ENCODE measurements around the gene MPP4. TPM values are rescaled to one million over a fixed set of nuclear protein-coding genes. Genes with fewer than 3 reads are reported as not detected.

MPP4 gene
- total and polyA plus RNA-seq, 2 donors (not counting 1 experiment from before 2014, with no cell fraction given): 0.50 to 4.4 TPM

GRCh38 chr2:201639205-201639604, 59.2 kb downstream of the MPP4 start:
- Histone ChIP-seq H3K27me3 (ENCODE audit: control insufficient read depth, insufficient read depth, low read length) (no peaks in the 10 kb centered on the region), H3K4me3 (replicated peaks in 1 of 4; ENCODE audit: control extremely low read depth in 1 of 4, insufficient read depth in 1 of 4, low read depth in 3 of 4, low read length in 4 of 4) (no peak overlapping the region)
- no peak for DNase-seq (ENCODE audit: low read depth in 2 of 2)

DNA sequence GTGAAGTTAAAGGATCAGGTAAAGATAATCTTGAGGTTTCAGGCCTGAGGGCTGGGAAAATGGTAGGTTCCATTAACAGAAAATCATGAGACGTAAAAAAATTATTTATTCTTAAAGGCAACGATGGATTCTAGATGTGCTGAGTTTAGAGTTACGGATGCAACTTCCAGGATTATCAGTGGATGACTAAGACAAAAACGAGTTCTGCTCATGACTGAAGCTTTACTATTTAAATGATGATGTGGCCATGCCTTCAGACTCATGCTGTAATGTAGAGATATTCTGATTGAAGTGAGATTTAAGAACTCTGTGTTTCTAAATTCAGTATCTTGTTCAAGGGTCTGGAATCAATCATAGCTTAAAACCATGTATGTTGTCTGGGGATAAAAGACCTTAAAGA, 60.1 kb downstream of the MPP4 start:
- no peak for DNase-seq (ENCODE audit: low read depth in 2 of 2)
- Histone ChIP-seq H3K4me3 (replicated peaks in 1 of 4; ENCODE audit: control extremely low read depth in 1 of 4, insufficient read depth in 1 of 4, low read depth in 3 of 4, low read length in 4 of 4) (no peak overlapping the region), H3K9ac (ENCODE audit: insufficient read depth, low read length) (no peak overlapping the region), H3K4me2 (ENCODE audit: extremely low read depth, insufficient read depth, low read length) (no peak overlapping the region), H2AFZ (ENCODE audit: low read length) (no peak overlapping the region), H3K79me2 (ENCODE audit: control insufficient read depth, insufficient read depth, low read length) (peaks cover 13% of the 10 kb centered on the region), H3K36me3 (ENCODE audit: control insufficient read depth, insufficient read depth, low read length) (peaks cover 4% of the 10 kb centered on the region), H4K20me1 (ENCODE audit: control insufficient read depth, extremely low read depth, insufficient read depth, low read length) (no peaks in the 10 kb centered on the region), H3K27me3 (ENCODE audit: control insufficient read depth, insufficient read depth, low read length) (no peaks in the 10 kb centered on the region), H3K4me1 (ENCODE audit: control insufficient read depth, extremely low read depth, insufficient read depth, low read length) (peaks cover 3% of the 10 kb centered on the region), H3K9me3 (ENCODE audit: control insufficient read depth, insufficient read depth, low read depth, low read length) (no peaks in the 10 kb centered on the region), H3K27ac (ENCODE audit: insufficient read depth, low read length) (no peak overlapping the region)
- TF ChIP-seq CTCF (conservative IDR thresholded peaks at IDR 0.05 in 1 of 2, IDR thresholded peaks at IDR 0.05 in 1 of 2; ENCODE audit: low read depth in 1 of 2, low read length in 2 of 2): no peak

More at GRCh38 chr2:201639205-201639604, 59.2 kb downstream of the MPP4 start:
- Histone ChIP-seq H3K36me3 (ENCODE audit: control insufficient read depth, insufficient read depth, low read length) (peaks cover 4% of the 10 kb centered on the region), H3K27ac (ENCODE audit: insufficient read depth, low read length) (no peak overlapping the region), H2AFZ (ENCODE audit: low read length) (no peak overlapping the region), H3K9ac (ENCODE audit: insufficient read depth, low read length) (no peak overlapping the region), H3K79me2 (ENCODE audit: control insufficient read depth, insufficient read depth, low read length) (peaks cover 13% of the 10 kb centered on the region), H3K4me1 (ENCODE audit: control insufficient read depth, extremely low read depth, insufficient read depth, low read length) (peaks cover 3% of the 10 kb centered on the region), H3K9me3 (ENCODE audit: control insufficient read depth, insufficient read depth, low read depth, low read length) (no peaks in the 10 kb centered on the region), H4K20me1 (ENCODE audit: control insufficient read depth, extremely low read depth, insufficient read depth, low read length) (no peaks in the 10 kb centered on the region), H3K4me2 (ENCODE audit: extremely low read depth, insufficient read depth, low read length) (no peak overlapping the region)
- no peak for TF ChIP-seq CTCF (conservative IDR thresholded peaks at IDR 0.05 in 1 of 2, IDR thresholded peaks at IDR 0.05 in 1 of 2; ENCODE audit: low read depth in 1 of 2, low read length in 2 of 2)

GRCh38 chr2:201633661-201634249, 64.7 kb downstream of the MPP4 start:
- H3K27ac ChIP-seq (ENCODE audit: insufficient read depth, low read length): no peak overlapping the region
- no peak overlapping the region for H3K9ac ChIP-seq (ENCODE audit: insufficient read depth, low read length)
- H3K4me2 ChIP-seq (ENCODE audit: extremely low read depth, insufficient read depth, low read length): no peak overlapping the region
- no peaks in the 10 kb centered on the region for H3K79me2 ChIP-seq (ENCODE audit: control insufficient read depth, insufficient read depth, low read length)
- H3K4me1 ChIP-seq (ENCODE audit: control insufficient read depth, extremely low read depth, insufficient read depth, low read length): no peaks in the 10 kb centered on the region
- H3K9me3 ChIP-seq (ENCODE audit: control insufficient read depth, insufficient read depth, low read depth, low read length): no peaks in the 10 kb centered on the region
- no peaks in the 10 kb centered on the region for H4K20me1 ChIP-seq (ENCODE audit: control insufficient read depth, extremely low read depth, insufficient read depth, low read length)
- H3K4me3 ChIP-seq (replicated peaks in 1 of 4; ENCODE audit: control extremely low read depth in 1 of 4, insufficient read depth in 1 of 4, low read depth in 3 of 4, low read length in 4 of 4): no peak overlapping the region
- peaks cover 9% of the 10 kb centered on the region for H3K36me3 ChIP-seq (ENCODE audit: control insufficient read depth, insufficient read depth, low read length)
- DNase-seq (ENCODE audit: low read depth in 2 of 2): no peak
- H3K27me3 ChIP-seq (ENCODE audit: control insufficient read depth, insufficient read depth, low read length): no peaks in the 10 kb centered on the region
- no peak for TF ChIP-seq CTCF (conservative IDR thresholded peaks at IDR 0.05 in 1 of 2, IDR thresholded peaks at IDR 0.05 in 1 of 2; ENCODE audit: low read depth in 1 of 2, low read length in 2 of 2)
- no peak overlapping the region for H2AFZ ChIP-seq (ENCODE audit: low read length)

Data from fibroblast of lung (primary cell).